Right lobe of liver (tissue), 4 donors: ENCODE measurements around the gene AK2.

ENCODE experiments used
- CTCF ChIP-seq, 4 donors: fragments of 200-600 bp in 3 of 4; fragments of 450-650 bp in 1 of 4; IDR thresholded peaks; one replicate each; pipeline versions ENCODE4 v1.5.1 to v1.8.0; 2016 to 2022; ENCODE audit warnings: antibody characterized with exemption in 4 of 4, mild to moderate bottlenecking in 2 of 4
- POLR2A ChIP-seq: fragments of 450-650 bp; IDR thresholded peaks from one replicate; pipeline ENCODE4 v1.6.1; 2017; ENCODE audit warnings: antibody characterized with exemption, mild to moderate bottlenecking
- donor health status: DM: no; HTN: no; CAD: no.
- donor health status: DM: no; HTN: no; CAD: no.
- donor health status: DM: no; HTN: yes; CAD: no.

- TF ChIP-seq CTCF (IDR thresholded peaks at IDR 0.05) (no peak), POLR2A (no peak)
Observed at GRCh38 chr1:33047839-33048305, 11.2 kb upstream of the AK2 start.
